ENCODE data around the gene FXR1.
"Not testable (repeated sequence)": the region's sequence is repeated elsewhere in the genome, so short reads cannot be mapped to it uniquely, and the experiment has no call there.

The FXR1 gene

GRCh38 chr3:180912304-180913296 is at the start of gene FXR1:
Gene FXR1, plus strand, starts transcription at chr3:180912670. Its CDS starts 16 bp downstream, at chr3:180912686.
- peak; percentile 91 for DNase-seq (ENCODE audit: low spot score)

- DNase-seq (ENCODE audit: low spot score), result no peak
Measured at GRCh38 chr3:180870008-180870699, 42.3 kb upstream of the FXR1 start.

GRCh38 chr3:180871901-180872300 is 40.6 kb upstream of the FXR1 start:
- DNase-seq (ENCODE audit: low spot score), result no peak

GRCh38 chr3:180872430-180872829 is 40.0 kb upstream of the FXR1 start:
- DNase-seq (ENCODE audit: low spot score), result not testable (repeated sequence)

GRCh38 chr3:180875124-180875698 is 37.3 kb upstream of the FXR1 start:
- DNase-seq (ENCODE audit: low spot score), result no peak

- DNase-seq (ENCODE audit: low spot score), result no peak
Measured at GRCh38 chr3:180881065-180881801, 31.2 kb upstream of the FXR1 start.

- no peak for DNase-seq (ENCODE audit: low spot score)
Measured at GRCh38 chr3:180882115-180882514, 30.4 kb upstream of the FXR1 start.

- DNase-seq (ENCODE audit: low spot score), result no peak
Measured at GRCh38 chr3:180888992-180889560, 23.4 kb upstream of the FXR1 start.

GRCh38 chr3:180898572-180898971 is 13.9 kb upstream of the FXR1 start:
- DNase-seq (ENCODE audit: low spot score), result no peak

GRCh38 chr3:180909369-180910127 is 2.9 kb upstream of the FXR1 start:
- DNase-seq (ENCODE audit: low spot score), result no peak

- DNase-seq (ENCODE audit: low spot score), result no peak
Measured at GRCh38 chr3:180910823-180911222, 1.6 kb upstream of the FXR1 start.

- no peak for DNase-seq (ENCODE audit: low spot score)
Measured at GRCh38 chr3:180911876-180912303, 580 bp upstream of the FXR1 start.

GRCh38 chr3:180913581-180914404 is 1.3 kb downstream of the FXR1 start:
- no peak for DNase-seq (ENCODE audit: low spot score)

- no peak for DNase-seq (ENCODE audit: low spot score)
Measured at GRCh38 chr3:180918542-180918941, 6.1 kb downstream of the FXR1 start.

- DNase-seq (ENCODE audit: low spot score), result no peak
Measured at GRCh38 chr3:180922242-180922641, 9.8 kb downstream of the FXR1 start.

GRCh38 chr3:180923561-180923960 is 11.1 kb downstream of the FXR1 start:
- no peak for DNase-seq (ENCODE audit: low spot score)

GRCh38 chr3:180926526-180926925 is 14.1 kb downstream of the FXR1 start:
- DNase-seq (ENCODE audit: low spot score), result no peak

- DNase-seq (ENCODE audit: low spot score), result no peak
Measured at GRCh38 chr3:180929376-180929775, 16.9 kb downstream of the FXR1 start.

GRCh38 chr3:180930526-180930925 is 18.1 kb downstream of the FXR1 start:
- no peak for DNase-seq (ENCODE audit: low spot score)

- DNase-seq (ENCODE audit: low spot score), result no peak
Measured at GRCh38 chr3:180932819-180933218, 20.3 kb downstream of the FXR1 start.
